ENCODE results near the gene TBC1D28.
"Not testable (repeated sequence)": the region's sequence is repeated elsewhere in the genome, so short reads cannot be mapped to it uniquely, and the experiment has no call there.

Gene TBC1D28

GRCh38 chr17:18593138-18593537 is 51.1 kb downstream of the TBC1D28 start:
- not testable (repeated sequence) for DNase-seq

Data from hematopoietic multipotent progenitor cell treated with erythropoietin and hydrocortisone succinate and interleukin-3 and kit ligand, for 6 days (in vitro differentiated cells).